ENCODE results near the gene CD33. TPM values are rescaled to one million over a fixed set of nuclear protein-coding genes. Genes with fewer than 3 reads are reported as not detected.

Gene CD33
- total and polyA plus RNA-seq, 8 donors = 3.3 to 26.4 (median 4.3) TPM

DNA sequence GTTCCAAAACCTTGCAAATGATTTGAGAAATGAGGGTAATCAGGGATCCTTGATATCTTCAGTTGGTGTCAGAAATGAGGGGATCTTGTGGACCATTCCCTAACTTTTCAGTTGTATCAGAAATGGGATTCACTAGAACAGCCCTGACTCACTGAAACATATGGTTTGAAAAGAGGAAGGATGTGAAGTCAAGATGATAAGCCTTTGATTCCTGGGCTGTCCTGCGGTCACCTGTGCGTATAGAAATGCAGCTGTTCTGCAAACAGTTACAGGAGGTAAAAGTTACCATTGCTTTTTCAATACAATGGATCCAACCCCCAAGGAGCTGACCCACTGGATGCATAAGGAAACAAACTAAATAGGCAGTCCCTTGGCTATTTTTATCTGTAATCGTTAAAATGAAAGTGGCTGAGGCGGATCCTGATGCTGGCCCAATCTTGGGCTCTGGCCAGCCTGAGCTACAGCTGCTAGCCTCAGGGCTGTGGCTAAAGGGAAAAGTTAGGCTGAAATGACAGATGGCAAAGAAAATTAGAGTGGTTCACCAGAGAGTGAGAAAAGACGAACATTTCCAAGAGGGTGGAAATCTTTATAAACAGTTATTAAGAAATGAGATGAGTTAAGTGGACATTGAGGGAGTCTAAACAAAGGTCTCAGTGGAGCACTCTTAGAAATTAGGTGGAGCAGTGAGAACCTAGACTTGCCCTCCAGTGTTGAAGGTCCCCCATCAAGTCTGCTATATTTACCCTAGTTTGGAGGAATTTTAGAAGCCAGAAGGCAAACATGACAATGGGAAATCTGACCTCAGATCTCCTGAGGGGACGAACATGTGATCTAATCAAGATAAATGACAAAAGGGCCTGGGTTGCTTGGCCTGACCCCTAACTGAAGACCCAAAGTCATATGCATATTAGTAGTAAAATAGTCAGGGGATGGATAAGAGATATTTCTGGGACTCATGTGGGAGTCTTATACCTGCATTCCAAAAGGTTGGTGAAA, 33.6 kb downstream of the CD33 start:
- no peak overlapping the region for H3K27ac ChIP-seq
- H3K27me3 ChIP-seq = peaks cover 0 to 29% of the 10 kb centered on the region in 2 donors
- no peak overlapping the region for H3K4me3 ChIP-seq
- intact Hi-C loops (cut with DNase I) = no loop called here
- no peaks in the 10 kb centered on the region for H3K36me3 ChIP-seq
- DNase-seq (no peak), ATAC-seq (no peak)
- no peak for TF ChIP-seq CTCF (IDR thresholded peaks at IDR 0.05)
- no peaks in the 10 kb centered on the region for H3K9me3 ChIP-seq
- peaks cover 0 to 9% of the 10 kb centered on the region in 2 donors for H3K4me1 ChIP-seq

DNA sequence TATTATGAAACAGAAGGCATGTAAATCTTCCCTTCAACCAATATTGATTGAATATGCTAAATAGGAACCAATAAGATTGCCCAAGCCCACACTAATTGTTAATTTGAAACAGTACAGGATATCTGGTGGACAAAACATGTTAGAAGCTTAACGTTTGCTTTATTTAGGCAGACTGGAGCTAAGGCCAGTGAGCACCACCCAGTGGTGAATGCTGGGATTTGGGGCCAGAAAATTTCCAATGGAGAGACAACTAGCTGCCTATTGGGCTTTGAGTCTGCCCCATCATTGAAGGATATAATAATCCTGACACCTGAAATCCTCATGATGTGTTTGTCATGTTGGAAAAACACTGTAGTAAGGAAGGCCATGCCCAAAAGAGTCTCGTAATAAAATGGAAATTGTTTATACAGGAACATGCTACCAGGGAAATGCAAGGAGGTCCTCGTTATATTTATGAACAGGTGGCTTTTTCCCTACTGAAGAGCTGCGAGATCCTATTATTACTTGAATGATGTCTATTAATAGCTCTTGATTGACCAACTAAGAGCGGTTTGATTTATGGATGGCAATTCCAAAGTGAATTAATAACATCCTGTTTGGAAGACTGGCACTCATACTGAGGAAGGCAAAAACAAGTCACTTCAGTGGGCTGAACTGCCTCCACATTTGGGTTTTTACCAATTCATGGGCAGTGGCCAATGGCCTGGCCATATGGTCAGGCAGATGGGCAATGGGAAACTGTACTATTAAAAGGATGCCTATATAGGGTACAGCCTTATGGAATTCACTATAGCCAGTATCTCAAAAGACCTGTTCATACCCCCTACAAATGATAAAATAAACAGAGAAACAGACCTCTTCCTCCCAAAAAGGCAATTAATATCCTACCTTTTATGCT, 34.7 kb downstream of the CD33 start:
- Histone ChIP-seq H3K4me1 (peaks cover 0 to 9% of the 10 kb centered on the region in 2 donors), H3K9me3 (no peaks in the 10 kb centered on the region), H3K27ac (no peak overlapping the region), H3K4me3 (no peak overlapping the region), H3K36me3 (no peaks in the 10 kb centered on the region), H3K27me3 (peaks cover 0 to 41% of the 10 kb centered on the region in 2 donors)
- intact Hi-C loops (cut with DNase I) = no loop called here
- peak; percentile 55 to 56 for TF ChIP-seq CTCF (IDR thresholded peaks at IDR 0.05)
- peak in 2 of 4 donors; percentile 4 to 17 for DNase-seq
- ATAC-seq = peak; percentile 71

DNA sequence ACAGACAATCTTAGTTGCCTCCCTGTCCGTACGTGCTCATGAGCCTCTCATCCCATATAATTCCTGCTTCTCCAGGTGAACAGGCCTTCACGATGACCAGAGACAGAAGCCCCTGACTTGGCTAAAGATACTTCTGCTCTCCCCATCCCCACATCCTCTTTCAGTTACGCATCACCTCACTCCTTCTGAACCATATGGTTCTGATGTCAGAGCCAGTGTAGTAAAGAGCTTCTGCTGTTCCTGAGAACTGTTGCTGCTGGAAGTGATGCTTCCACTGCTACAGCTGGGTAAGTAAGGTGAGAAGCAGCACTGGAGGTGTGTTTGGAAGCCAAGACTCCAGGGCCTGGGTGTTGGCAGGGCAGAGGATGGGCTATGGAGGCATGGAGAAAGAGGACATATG, 38.9 kb downstream of the CD33 start:
- Histone ChIP-seq H3K27ac (no peak overlapping the region), H3K9me3 (no peaks in the 10 kb centered on the region), H3K4me3 (no peak overlapping the region), H3K4me1 (peaks cover 0 to 1% of the 10 kb centered on the region in 2 donors), H3K36me3 (no peaks in the 10 kb centered on the region), H3K27me3 (peaks cover 0 to 40% of the 10 kb centered on the region in 2 donors)
- DNase-seq = no peak
- no peak for ATAC-seq
- intact Hi-C loops (cut with DNase I) = no loop called here
- TF ChIP-seq CTCF (IDR thresholded peaks at IDR 0.05) = no peak

DNA sequence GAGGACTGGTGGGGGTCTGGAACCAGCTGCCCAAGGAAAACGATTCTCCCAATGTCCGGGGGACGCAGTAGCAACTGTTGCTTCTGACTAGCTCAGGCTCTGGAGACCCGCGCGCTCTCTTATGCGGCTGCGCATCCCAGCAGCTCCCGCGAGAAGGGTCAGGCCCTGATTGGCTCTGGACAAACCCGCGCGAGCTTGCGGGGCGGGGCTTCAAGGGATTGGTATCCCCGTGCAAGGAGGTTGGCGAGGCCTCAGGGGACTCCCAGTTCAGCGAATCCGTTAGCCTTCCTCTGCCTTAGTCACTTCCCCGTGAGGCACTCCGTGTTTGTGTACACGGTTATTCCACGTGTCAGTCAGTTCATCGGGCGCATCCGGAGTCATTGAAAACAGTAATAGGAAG, 46.2 kb downstream of the CD33 start:
- H3K4me1 ChIP-seq = peaks cover 0 to 8% of the 10 kb centered on the region in 2 donors
- peaks cover 0 to 20% of the 10 kb centered on the region in 2 donors for H3K27me3 ChIP-seq
- DNase-seq = peak in 1 of 4 donors; percentile 71
- no peaks in the 10 kb centered on the region for H3K9me3 ChIP-seq
- no peak for TF ChIP-seq CTCF (IDR thresholded peaks at IDR 0.05)
- ATAC-seq = no peak
- H3K27ac ChIP-seq = no peak overlapping the region
- no peaks in the 10 kb centered on the region for H3K36me3 ChIP-seq
- H3K4me3 ChIP-seq = no peak overlapping the region
- intact Hi-C loops (cut with DNase I) = no loop called here
